ENCODE data around the gene ARHGAP4.
A peak's percentile ranks its signal among the peaks of the same experiment; 100 is the strongest.

Gene ARHGAP4

GRCh38 chrX:153883163-153883843, 42.8 kb downstream of the ARHGAP4 start:
- no peak for DNase-seq (ENCODE audit: low read depth in 1 of 2, low spot score in 1 of 2)

DNA sequence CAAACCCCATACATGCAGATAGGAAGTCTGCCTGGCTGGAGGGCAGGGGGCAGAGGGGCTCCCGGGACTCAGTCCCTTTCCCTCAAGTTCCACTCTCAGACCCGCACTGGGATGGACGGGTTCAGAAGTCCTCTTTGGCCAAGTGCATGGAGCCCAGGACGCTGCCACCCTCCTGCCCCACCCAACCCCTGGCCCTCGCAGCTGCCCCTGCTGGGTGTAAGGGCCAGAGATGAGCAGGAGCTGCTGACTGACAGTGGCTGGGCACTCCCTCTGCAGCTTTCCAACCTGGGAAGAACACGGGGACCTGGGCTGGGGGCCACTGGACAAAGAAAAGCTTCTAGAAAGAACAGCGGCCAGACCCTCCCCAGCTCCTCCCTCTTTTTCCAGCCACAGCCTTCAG, 43.5 kb downstream of the ARHGAP4 start:
- DNase-seq (ENCODE audit: low read depth in 1 of 2, low spot score in 1 of 2) = no peak

GRCh38 chrX:153882086-153882498, 44.0 kb downstream of the ARHGAP4 start:
- DNase-seq (ENCODE audit: low read depth in 1 of 2, low spot score in 1 of 2) = no peak

GRCh38 chrX:153881281-153881680, 44.8 kb downstream of the ARHGAP4 start:
- no peak for DNase-seq (ENCODE audit: low read depth in 1 of 2, low spot score in 1 of 2)

DNA sequence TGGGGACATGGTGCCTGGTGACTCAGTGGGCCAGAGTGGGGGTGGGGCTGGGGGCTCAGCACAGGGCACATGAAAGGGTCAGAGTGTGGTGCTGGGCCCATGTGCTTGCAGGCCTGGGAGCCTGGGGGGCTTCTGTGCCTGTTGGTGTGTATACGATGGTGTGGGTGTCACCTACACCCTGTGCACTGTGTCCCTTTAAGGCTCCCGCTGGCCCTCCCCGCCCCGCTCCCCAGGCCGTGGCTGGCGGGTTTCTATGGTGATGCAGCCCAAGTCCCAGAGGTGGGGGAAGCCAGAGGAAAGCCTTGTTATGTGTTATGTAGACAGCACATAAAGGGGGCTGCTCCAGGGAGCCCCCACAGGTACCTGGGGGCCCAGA, 45.6 kb downstream of the ARHGAP4 start:
- no peak for DNase-seq (ENCODE audit: low read depth in 1 of 2, low spot score in 1 of 2)

- no peak for DNase-seq (ENCODE audit: low read depth in 1 of 2, low spot score in 1 of 2)
These were observed 46.2 kb downstream of the ARHGAP4 start for GRCh38 chrX:153879741-153880439.

GRCh38 chrX:153878969-153879653, 47.0 kb downstream of the ARHGAP4 start:
- no peak for DNase-seq (ENCODE audit: low read depth in 1 of 2, low spot score in 1 of 2)

DNA sequence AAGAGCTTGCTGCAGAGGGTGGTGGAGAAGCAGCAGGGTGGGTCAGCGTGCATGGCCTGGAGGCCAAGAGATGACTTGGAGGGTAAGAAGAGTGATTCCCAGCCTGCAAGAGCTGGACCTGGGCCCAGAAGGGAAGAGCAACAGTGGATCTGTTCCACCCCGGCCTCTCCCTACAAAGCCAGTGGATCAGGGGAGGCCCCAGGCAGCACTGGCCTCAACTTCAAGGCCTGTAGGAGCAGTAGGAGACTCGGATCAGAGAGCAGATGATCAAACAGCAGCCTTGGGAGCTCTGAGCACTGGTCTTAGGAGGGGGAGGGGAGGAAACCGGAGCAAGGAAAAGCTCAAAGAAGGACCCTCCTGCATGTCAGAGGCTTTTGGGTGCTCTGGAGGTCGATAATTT, 47.7 kb downstream of the ARHGAP4 start:
- no peak for DNase-seq (ENCODE audit: low read depth in 1 of 2, low spot score in 1 of 2)

DNA sequence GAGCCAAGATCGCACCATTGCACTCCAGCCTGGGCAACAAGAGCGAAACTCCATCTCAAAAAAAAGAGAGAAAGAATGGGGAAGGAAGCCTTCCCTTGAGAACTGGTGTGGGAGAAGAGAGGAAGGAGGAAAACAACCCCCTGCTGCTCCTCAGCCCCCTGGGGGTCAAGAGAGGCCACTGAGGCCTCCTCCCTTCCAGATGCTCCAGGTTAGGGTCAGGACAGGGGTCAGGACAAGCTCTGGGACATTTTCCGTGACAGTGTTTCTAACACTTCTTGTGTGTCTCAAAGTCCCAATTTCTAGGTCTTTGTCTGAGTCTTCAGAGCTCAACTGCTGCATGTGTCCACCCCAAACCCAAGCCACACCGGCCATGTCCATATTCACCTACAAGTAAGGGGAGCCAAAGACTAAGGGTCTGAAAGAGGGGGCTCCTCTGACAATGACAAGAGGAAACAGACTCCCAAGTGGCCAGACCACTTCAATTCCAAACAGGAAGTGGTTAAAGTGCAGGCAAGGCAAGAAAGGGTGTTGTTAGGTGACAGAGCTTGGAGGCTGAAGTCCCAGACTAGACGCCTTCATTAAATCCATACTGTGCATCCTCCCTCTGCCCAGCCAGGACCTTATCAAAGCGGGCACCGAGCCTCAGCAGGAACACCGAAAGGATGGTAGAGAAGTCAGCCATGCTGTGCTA, 48.3 kb downstream of the ARHGAP4 start:
- no peak for DNase-seq (ENCODE audit: low read depth in 1 of 2, low spot score in 1 of 2)

GRCh38 chrX:153876112-153876491, 50.0 kb downstream of the ARHGAP4 start:
- no peak for DNase-seq (ENCODE audit: low read depth in 1 of 2, low spot score in 1 of 2)

GRCh38 chrX:153875391-153876111, 50.5 kb downstream of the ARHGAP4 start:
- DNase-seq (ENCODE audit: low read depth in 1 of 2, low spot score in 1 of 2) = peak; percentile 51 to 61

GRCh38 chrX:153874366-153875125, 51.5 kb downstream of the ARHGAP4 start:
- no peak for DNase-seq (ENCODE audit: low read depth in 1 of 2, low spot score in 1 of 2)

DNA sequence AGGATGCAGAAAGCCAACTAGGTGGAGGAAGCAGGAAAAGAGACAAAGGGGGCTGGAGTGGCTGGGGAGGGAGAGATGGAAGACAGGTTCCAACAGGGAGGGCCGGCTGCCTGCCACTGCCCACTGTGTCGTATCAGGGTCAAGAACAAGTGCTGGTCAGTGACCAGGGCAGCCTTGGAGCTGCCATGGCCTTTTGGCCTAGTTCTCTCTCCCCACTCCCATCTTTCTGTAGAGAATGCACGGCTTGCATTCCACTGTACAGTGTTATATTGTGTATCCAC, 52.0 kb downstream of the ARHGAP4 start:
- DNase-seq (ENCODE audit: low read depth in 1 of 2, low spot score in 1 of 2) = no peak

GRCh38 chrX:153873282-153874084, 52.6 kb downstream of the ARHGAP4 start:
- no peak for DNase-seq (ENCODE audit: low read depth in 1 of 2, low spot score in 1 of 2)

- no peak for DNase-seq (ENCODE audit: low read depth in 1 of 2, low spot score in 1 of 2)
These were observed 53.9 kb downstream of the ARHGAP4 start for GRCh38 chrX:153871946-153872878.

DNA sequence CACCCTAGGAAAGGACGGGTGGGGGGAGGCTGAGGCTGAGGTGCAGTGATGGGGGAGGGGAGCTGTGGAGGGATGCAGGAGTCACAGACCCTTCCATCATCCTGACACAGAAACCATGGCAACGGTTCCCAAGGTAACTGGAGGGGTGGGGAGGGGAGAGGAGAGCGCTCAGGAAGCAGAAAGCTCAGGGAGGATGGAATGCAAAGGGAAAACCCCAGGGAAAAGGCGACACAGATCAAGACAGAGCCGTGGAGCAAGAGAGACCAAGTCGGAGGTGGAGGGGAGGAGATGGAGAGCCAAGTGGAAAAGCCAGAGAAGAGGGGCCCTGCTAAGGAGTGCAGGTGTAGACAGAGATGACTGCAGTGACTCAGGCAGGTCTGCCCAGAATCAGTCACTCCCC, 54.6 kb downstream of the ARHGAP4 start:
- DNase-seq (ENCODE audit: low read depth in 1 of 2, low spot score in 1 of 2) = no peak

- no peak for DNase-seq (ENCODE audit: low read depth in 1 of 2, low spot score in 1 of 2)
These were observed 55.2 kb downstream of the ARHGAP4 start for GRCh38 chrX:153870791-153871360.

DNA sequence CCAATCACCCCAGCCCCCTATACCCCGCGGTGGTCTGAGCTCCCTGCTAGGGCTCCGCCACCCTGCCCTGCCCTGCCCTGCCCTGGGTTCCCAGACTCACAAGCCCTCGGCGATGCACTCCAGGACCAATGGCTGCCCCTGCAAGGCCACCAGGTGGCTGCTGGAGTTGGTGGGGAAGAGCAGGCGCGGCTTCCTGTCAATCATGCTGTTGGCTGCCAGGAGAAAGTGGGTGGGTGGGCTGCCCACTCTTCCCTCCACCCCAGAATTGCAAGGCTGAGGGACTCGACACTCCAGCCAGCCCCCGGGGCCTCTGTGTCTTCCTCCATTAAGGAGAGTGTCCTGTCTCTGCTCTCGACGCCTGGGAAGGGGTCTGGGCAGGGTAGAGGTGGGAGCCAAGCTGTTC, 55.8 kb downstream of the ARHGAP4 start:
- DNase-seq (ENCODE audit: low read depth in 1 of 2, low spot score in 1 of 2) = no peak
